ENCODE data around the gene CD81.

DNA sequence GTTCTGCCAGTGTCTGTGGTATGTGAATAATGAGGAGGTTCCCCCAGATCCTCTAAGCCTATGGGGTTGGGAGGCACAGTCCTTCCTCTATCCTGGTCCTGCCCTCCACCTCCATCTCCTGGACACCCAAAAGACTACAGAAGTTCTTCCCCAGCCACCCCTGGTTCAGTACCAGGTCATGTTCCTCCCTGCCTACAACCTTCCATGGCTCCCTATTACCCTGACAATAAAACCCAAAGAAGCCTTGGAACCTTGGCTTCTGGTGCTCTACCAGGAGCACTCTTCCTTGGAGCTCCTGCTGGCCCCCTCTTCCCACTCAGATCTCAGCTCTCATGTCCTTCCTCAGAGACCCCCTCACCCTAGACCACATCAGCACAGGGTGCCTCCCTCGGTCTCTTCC, 54.3 kb downstream of the CD81 start:
- TF ChIP-seq, protein P1, sequence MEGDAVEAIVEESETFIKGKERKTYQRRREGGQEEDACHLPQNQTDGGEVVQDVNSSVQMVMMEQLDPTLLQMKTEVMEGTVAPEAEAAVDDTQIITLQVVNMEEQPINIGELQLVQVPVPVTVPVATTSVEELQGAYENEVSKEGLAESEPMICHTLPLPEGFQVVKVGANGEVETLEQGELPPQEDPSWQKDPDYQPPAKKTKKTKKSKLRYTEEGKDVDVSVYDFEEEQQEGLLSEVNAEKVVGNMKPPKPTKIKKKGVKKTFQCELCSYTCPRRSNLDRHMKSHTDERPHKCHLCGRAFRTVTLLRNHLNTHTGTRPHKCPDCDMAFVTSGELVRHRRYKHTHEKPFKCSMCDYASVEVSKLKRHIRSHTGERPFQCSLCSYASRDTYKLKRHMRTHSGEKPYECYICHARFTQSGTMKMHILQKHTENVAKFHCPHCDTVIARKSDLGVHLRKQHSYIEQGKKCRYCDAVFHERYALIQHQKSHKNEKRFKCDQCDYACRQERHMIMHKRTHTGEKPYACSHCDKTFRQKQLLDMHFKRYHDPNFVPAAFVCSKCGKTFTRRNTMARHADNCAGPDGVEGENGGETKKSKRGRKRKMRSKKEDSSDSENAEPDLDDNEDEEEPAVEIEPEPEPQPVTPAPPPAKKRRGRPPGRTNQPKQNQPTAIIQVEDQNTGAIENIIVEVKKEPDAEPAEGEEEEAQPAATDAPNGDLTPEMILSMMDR (IDR thresholded peaks at IDR 0.05), result no peak
- TF ChIP-seq, protein P2, sequence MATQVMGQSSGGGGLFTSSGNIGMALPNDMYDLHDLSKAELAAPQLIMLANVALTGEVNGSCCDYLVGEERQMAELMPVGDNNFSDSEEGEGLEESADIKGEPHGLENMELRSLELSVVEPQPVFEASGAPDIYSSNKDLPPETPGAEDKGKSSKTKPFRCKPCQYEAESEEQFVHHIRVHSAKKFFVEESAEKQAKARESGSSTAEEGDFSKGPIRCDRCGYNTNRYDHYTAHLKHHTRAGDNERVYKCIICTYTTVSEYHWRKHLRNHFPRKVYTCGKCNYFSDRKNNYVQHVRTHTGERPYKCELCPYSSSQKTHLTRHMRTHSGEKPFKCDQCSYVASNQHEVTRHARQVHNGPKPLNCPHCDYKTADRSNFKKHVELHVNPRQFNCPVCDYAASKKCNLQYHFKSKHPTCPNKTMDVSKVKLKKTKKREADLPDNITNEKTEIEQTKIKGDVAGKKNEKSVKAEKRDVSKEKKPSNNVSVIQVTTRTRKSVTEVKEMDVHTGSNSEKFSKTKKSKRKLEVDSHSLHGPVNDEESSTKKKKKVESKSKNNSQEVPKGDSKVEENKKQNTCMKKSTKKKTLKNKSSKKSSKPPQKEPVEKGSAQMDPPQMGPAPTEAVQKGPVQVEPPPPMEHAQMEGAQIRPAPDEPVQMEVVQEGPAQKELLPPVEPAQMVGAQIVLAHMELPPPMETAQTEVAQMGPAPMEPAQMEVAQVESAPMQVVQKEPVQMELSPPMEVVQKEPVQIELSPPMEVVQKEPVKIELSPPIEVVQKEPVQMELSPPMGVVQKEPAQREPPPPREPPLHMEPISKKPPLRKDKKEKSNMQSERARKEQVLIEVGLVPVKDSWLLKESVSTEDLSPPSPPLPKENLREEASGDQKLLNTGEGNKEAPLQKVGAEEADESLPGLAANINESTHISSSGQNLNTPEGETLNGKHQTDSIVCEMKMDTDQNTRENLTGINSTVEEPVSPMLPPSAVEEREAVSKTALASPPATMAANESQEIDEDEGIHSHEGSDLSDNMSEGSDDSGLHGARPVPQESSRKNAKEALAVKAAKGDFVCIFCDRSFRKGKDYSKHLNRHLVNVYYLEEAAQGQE (IDR thresholded peaks at IDR 0.05; ENCODE audit: insufficient read depth in 1 of 2, low read depth in 2 of 2, low read length in 1 of 2), result no peak
- TF ChIP-seq SIN3A (IDR thresholded peaks at IDR 0.05; ENCODE audit: borderline replicate concordance, insufficient read depth, low read depth, low read length) (no peak), POLR2AphosphoS5 (IDR thresholded peaks at IDR 0.05; ENCODE audit: low read depth, low read length) (no peak), TCF7L2 (IDR thresholded peaks at IDR 0.05; ENCODE audit: low read depth, low read length) (no peak)
